NOMO-1 treated with DMSO at 0.1 percent for 48 hours (cell line): ENCODE data around the gene IFIT3.
"Not testable (repeated sequence)": the region's sequence is repeated elsewhere in the genome, so short reads cannot be mapped to it uniquely, and the experiment has no call there.

Experiments
- DNase-seq: peaks from one replicate; lab custom pipeline; 2025; ENCODE audit not compliant: unreplicated experiment; lab: John Stamatoyannopoulos, UW

Gene IFIT3

DNA sequence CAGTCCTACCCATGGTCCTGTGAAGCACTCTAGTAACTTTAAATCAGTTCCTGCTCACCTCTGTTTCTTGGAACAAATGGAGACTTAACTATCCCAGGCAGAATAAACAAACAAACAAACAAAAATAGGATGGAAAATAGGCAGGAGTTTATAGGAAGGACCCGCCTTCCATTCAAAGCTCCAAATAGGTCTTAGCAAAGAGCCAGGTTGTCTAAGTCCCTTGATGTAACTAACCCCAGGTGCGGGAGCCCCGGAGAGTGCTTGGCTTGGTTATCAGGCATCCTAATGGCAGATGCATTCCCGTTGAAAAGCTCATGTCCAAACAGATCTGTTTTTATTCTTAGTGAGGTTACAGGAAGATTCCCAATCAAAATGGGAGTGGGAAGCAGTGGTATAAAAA, 23.8 kb upstream of the IFIT3 start:
- no peak for DNase-seq

GRCh38 chr10:89304446-89304845, 23.4 kb upstream of the IFIT3 start:
- no peak for DNase-seq

DNA sequence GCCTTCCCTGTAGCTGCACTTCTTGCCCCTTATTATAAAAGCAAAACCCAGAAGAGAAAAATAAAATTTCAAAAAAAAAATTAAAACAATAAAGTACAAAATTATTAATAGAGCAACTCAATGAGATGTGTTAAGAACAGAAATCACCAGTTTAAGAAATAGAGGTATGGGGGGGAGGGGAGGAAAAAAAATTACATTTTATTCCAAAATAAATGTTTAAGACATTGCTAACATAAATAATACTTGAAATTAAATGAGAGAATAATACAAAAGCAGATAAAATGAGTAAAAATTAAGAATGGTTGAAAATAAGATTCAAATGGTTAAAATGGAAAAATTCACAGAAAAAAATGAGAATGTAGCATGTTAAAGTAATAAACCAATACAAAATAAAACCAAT, 22.9 kb upstream of the IFIT3 start:
- DNase-seq = no peak

DNA sequence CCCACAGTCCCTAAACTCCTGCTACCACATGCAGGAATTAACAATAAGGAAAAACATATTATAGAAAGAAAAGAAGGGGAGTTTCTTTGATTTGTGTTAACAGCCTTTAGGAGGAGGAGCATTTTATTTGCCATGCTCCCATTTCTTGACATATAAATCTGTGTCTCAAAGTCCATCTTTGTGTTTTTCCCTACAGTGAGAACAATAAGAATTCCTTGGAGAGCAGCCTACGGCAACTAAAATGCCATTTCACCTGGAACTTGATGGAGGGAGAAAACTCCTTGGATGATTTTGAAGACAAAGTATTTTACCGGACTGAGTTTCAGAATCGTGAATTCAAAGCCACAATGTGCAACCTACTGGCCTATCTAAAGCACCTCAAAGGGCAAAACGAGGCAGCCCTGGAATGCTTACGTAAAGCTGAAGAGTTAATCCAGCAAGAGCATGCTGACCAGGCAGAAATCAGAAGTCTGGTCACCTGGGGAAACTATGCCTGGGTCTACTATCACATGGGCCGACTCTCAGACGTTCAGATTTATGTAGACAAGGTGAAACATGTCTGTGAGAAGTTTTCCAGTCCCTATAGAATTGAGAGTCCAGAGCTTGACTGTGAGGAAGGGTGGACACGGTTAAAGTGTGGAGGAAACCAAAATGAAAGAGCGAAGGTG, 21.9 kb upstream of the IFIT3 start:
- no peak for DNase-seq

DNA sequence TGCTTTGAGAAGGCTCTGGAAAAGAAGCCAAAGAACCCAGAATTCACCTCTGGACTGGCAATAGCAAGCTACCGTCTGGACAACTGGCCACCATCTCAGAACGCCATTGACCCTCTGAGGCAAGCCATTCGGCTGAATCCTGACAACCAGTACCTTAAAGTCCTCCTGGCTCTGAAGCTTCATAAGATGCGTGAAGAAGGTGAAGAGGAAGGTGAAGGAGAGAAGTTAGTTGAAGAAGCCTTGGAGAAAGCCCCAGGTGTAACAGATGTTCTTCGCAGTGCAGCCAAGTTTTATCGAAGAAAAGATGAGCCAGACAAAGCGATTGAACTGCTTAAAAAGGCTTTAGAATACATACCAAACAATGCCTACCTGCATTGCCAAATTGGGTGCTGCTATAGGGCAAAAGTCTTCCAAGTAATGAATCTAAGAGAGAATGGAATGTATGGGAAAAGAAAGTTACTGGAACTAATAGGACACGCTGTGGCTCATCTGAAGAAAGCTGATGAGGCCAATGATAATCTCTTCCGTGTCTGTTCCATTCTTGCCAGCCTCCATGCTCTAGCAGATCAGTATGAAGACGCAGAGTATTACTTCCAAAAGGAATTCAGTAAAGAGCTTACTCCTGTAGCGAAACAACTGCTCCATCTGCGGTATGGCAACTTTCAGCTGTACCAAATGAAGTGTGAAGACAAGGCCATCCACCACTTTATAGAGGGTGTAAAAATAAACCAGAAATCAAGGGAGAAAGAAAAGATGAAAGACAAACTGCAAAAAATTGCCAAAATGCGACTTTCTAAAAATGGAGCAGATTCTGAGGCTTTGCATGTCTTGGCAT, 21.1 kb upstream of the IFIT3 start:
- DNase-seq = no peak

DNA sequence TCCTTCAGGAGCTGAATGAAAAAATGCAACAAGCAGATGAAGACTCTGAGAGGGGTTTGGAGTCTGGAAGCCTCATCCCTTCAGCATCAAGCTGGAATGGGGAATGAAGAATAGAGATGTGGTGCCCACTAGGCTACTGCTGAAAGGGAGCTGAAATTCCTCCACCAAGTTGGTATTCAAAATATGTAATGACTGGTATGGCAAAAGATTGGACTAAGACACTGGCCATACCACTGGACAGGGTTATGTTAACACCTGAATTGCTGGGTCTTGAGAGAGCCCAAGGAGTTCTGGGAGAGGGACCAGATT, 20.6 kb upstream of the IFIT3 start:
- no peak for DNase-seq

DNA sequence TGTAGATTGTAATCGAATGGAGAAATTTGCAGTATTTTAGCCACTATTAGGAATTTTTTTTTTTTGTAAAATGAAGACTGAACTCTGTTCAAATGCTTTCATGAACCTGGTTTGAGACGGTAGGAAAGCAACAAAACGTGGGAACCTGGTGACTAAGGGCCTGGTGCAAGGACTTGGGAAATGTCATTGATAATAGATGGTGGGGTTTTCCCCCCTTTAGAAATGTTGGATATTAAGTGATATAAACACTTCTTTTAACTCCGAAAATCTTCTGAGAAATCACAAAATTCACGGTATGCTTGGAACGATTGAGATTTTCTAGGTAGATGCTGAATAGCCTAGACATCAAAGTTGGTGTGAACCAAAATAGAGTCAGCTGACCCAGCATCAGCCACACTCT, 19.5 kb upstream of the IFIT3 start:
- DNase-seq = no peak

DNA sequence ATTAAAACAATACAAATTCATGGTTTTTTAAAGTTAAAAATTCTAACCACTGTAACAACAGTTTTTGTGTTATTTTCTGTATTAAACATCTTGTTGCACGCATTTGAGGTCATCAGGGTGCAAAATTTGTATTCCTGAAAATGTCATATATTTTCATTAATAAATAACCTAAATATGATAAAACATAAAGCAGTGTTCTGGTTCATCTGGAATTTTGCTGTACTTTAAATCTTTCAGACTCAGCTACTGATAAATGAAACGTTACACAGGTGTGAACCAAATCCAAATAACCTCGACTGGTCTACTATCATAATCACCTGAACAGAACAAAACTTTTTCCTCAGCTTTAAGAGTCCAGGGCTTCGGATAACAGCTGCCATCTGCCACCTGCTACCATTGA, 19.1 kb upstream of the IFIT3 start:
- no peak for DNase-seq

- DNase-seq = no peak
Measured at GRCh38 chr10:89309156-89310055, 18.4 kb upstream of the IFIT3 start.

DNA sequence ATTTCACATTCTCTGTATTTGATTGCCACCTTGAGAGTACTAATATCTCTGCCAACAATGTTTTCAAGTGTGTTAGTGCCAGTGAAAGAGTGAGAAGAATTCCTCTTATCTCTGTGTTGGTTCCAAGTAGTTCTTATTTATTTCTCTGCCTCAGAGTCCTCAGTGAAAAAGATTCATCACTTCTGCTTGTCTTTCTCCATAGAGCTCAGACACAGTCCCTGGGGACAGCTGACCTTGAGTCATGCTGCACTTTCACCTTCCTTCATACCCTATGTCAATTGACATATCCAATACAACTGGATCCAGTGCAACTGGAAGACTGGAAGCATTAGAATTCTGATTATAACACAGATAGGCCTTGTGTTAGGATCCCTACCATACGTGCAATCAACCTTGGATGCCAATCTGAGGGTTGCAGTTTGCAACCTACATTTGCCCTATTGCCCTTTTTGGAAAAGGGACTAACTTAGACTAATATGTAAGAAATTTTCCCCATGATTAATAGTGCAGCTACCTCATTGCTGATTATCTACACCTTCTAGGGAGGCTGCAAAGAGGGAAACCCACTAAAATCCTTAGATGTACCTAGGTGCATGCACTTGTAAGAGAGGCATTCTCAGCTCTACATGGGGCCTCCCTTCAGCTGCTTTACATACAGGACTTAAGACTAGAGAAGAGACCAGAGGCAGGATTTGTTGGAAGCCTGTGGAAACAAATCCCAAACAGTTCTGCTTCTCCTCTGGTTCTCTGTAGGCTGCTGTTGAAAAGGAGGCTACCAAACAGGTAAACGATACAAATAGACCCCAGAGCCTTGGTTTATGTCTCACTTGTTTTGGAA, 17.5 kb upstream of the IFIT3 start:
- DNase-seq = no peak

GRCh38 chr10:89312973-89313372, 14.8 kb upstream of the IFIT3 start:
- no peak for DNase-seq

DNA sequence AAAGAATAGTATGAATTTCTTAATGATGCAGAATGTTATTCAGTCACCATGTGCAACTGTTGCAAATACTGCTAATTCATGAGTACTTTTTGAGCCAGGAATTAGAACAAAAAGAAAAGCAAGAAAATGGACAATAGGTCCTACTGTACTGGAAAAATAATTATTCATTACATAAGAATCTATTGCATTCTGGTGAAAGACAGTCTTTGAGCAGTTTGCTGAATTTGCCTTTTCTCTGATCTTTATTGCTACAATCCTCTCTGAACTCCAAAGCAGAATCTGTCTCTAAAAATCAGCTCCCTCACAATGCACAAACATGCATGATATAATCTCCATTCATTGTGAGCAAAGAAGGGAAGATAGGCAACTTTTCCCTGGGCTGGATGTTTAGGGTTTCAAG, 13.1 kb upstream of the IFIT3 start:
- no peak for DNase-seq

DNA sequence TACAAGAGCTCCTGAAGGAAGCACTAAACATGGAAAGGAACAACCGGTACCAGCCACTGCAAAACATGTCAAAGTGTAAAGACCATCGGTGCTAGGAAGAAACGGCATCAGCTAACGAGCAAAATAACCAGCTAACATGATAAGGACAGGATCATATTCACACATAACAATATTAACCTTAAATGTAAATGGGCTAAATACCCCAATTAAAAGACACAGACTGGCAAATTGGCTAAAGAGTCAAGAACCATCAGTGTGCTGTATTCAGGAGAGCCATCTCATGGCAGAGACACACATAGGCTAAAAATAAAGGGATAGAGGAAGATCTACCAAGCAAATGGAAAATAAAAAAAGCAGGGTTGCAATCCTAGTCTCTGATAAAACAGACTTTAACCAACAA, 9.8 kb upstream of the IFIT3 start:
- DNase-seq = not testable (repeated sequence)

GRCh38 chr10:89325081-89325480, 2.7 kb upstream of the IFIT3 start:
- DNase-seq = not testable (repeated sequence)

DNA sequence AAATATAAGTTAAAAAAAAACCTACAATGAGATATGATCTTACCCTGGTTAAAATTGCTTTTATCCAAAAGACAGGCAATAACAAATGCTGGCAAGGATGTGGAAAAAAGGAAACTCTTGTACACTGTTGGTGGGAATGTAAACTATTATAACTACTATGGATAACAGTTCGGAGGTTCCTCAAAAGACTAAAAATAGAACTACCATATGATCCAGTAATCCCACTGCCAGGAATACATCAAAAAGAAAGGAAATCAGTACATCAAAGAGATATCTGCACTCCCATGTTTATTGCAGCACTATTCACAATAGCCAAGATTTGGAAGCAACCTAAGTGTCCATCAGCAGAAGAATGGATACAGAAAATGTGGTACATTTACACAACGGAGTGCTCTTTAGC, 1.9 kb upstream of the IFIT3 start:
- DNase-seq = not testable (repeated sequence)

- DNase-seq = no peak
Measured at GRCh38 chr10:89329151-89329550, 1.4 kb downstream of the IFIT3 start.

- DNase-seq = not testable (repeated sequence)
Measured at GRCh38 chr10:89330014-89330413, 2.2 kb downstream of the IFIT3 start.

DNA sequence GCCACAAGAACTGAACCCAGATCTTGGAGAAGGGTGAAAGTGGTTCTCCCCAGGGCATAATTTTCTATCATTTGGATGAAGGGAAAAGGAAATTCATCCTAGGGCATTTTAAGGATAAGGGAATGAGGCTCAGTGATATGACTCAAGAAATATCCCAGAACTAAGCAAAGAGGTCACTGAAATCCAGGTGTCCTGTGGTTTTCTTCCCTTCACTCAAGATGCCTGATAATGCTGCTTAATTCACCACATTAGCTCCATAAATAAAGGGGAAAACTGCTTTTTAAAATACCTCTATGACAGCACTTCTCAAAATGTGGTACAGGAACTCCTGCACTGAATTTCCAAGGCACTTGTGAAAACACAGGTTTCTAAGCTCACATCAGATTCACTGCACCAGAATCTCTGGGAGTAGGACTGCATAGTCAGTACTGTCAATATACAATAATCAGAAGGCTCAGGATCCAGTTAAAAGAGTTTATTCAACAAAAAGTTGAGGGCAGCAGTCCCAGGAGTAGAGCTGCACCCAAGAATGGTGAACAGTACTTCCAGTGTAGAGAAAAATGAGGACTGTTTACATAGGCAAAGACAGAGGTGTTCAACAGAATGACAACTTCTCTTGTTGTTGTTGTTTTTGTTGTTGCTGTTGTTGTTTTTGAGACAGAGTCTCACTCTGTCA, 2.9 kb downstream of the IFIT3 start:
- DNase-seq = no peak

DNA sequence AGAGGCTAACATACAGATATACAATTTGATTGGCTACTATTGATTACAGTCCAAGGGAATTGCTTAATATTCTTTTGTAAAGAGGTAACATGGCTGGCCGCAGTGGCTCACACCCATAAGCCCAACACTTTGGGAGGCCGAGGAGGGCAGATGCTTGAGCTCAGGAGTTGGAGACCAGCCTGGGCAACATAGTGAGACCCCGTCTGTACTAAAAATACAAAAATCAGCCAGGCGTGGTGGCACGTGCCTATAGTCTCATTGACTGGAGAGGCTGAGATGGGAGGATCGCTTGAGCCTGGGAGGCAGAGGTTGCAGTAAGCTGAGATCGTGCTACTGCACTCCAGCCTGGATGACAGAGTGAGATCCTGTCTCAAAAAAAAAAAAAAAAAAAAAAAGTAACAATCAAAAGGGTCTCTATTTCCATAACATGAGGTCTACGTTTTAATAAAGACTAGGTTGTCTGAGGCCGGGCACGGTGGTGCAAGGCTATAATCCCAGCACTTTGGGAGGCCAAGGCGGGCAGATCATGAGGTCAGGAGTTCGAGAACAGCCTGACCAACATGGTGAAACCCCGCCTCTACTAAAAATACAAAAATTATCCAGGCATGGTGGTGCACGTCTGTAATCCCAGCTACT, 3.8 kb downstream of the IFIT3 start:
- not testable (repeated sequence) for DNase-seq

GRCh38 chr10:89332123-89332633, 4.4 kb downstream of the IFIT3 start:
- peak; percentile 60 for DNase-seq
